ENCODE results near the gene KIF26A.

GRCh38 chr14:104188727-104189400 is 50.5 kb downstream of the KIF26A start:
- TF ChIP-seq, protein P1, sequence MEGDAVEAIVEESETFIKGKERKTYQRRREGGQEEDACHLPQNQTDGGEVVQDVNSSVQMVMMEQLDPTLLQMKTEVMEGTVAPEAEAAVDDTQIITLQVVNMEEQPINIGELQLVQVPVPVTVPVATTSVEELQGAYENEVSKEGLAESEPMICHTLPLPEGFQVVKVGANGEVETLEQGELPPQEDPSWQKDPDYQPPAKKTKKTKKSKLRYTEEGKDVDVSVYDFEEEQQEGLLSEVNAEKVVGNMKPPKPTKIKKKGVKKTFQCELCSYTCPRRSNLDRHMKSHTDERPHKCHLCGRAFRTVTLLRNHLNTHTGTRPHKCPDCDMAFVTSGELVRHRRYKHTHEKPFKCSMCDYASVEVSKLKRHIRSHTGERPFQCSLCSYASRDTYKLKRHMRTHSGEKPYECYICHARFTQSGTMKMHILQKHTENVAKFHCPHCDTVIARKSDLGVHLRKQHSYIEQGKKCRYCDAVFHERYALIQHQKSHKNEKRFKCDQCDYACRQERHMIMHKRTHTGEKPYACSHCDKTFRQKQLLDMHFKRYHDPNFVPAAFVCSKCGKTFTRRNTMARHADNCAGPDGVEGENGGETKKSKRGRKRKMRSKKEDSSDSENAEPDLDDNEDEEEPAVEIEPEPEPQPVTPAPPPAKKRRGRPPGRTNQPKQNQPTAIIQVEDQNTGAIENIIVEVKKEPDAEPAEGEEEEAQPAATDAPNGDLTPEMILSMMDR (conservative IDR thresholded peaks at IDR 0.05; ENCODE audit: low read depth, low read length): no peak
- TF ChIP-seq RFX5 (IDR thresholded peaks at IDR 0.05; ENCODE audit: low read depth, low read length): no peak

Data from IMR-90 (cell line).